Activated T-cell treated with anti-CD3 and anti-CD28 coated beads for 4 hours (primary cell): ENCODE results near the gene OR6A2.
"Not testable (repeated sequence)": the region's sequence is repeated elsewhere in the genome, so short reads cannot be mapped to it uniquely, and the experiment has no call there.

Experiments
- DNase-seq: peaks from one replicate; pipeline ENCODE4 v3.0.0-alpha.2; 2020

The OR6A2 gene

DNA sequence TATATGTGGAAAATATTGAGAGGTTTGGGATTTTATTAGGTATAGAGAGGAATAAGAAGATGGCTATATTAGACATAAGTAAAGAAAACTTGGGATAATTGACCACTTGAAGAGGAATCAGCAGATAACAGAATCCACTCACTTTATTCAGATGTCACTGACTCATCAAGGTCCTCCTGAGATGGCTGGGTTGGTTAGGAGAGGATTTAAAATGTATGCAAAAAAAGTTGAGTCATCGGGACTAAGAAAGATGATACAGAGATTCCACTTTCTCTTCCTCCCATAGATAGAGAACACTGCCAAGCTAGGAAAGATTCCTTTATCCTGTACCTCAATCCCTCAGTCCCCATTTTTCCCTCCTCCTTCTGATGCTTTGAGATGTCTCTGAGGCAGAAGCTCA is at the start of gene OR6A2:
TSS of gene OR6A2 (minus strand) at position 288 of the 400 bp plus-strand sequence. CDS start 3,981 bp downstream, outside the sequence.
- DNase-seq: no peak

DNA sequence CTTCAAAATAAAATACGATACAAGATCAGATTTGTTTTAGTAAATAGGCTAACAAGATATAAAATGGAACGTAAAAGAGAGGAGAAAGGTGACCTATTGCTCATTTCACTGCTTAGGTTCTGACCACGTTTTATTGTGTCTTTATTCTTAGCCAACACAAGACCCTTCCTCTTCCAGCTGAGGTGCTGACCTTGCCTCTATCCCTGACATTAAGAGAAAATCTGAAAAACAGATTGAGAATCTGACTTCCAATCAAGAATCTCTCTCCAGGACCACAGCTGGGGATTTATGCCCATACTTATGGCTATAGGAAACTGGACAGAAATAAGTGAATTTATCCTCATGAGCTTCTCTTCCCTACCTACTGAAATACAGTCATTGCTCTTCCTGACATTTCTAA is 45.9 kb upstream of the OR6A2 start, which contains the start of gene OR10A5:
TSS of gene OR10A5 (plus strand) at position 301 of the 400 bp plus-strand sequence. CDS start at position 301, 0 bp downstream.
- no peak for DNase-seq

GRCh38 chr11:6844356-6844755 is 44.9 kb upstream of the OR6A2 start:
- DNase-seq: no peak

DNA sequence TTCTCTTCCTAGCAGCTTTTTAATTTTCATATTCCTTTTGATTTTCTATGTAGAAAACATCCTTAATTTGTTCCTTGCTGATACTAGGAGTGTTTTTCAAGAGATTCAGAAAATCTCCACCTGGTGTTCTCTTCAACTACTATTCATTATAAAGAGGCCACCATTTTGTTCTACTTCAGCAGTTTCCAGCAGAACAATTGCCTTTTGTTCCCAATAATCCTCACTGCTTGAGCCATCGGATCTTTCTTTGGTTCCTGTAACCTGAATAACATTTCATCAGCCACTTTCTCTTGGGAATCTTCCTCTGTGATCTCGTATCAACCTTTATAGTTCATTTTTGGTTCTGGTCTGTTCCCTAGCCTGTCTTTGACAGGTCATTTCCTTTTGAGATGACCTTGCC is 44.2 kb upstream of the OR6A2 start:
- DNase-seq: no peak

DNA sequence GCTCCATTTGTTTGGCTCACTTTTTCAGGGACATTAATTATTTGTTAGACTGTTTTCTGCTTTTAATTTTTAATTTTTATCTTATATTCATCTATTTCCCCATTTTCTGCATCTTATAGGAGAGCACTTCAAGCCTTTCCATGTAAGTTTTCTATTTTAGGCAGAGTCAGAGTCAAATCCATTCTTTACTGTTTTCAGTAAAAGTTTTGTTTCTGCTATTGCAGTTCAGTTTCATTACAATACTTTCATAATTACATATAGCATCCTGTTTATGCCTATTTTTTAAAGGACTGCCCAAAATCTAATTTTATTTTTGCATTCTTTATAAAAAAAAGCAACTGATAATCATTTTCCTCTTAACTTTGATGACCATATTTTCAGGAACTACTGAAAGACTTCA is 42.2 kb upstream of the OR6A2 start:
- no peak for DNase-seq

GRCh38 chr11:6834021-6834420 is 34.5 kb upstream of the OR6A2 start:
- no peak for DNase-seq

DNA sequence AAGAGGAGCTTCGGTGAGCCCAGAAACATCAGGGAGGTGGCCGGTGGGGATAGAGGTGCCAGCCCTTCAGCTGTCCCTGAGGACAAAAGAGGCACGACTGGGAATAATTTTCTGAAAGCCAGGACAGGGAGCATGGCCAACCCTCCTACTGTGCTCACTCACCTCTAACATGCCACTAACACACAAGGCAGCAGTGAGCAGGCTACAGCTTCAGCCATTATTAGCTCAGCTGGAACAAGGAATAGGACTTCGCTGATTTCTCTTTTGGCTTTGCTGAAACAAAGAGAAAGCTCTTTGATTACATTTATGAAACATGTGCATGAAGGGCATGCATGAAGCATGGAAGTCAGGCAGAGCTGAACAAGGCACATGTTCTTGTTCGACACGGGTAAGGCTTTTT is 33.9 kb upstream of the OR6A2 start:
- DNase-seq: no peak

DNA sequence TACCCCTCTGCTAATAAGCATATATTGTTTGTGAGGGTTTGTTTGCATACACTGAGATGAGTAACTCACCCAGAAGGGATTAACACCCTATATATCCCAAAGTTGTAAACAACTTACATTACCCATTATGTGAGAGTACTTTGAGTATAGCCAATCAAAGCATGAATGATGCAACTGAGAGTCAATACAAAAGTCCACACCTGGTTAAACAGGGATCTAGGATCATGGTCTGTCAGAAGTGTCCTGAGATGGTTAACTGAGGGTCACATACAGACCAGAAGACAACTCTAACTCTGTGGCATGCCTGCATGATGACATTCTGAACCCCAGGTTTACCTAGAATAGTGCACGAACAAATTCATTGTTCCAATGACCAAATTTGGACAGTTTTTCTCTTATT is 28.6 kb upstream of the OR6A2 start:
- no peak for DNase-seq

- DNase-seq: no peak
Observed at GRCh38 chr11:6825231-6825744, 25.8 kb upstream of the OR6A2 start.

DNA sequence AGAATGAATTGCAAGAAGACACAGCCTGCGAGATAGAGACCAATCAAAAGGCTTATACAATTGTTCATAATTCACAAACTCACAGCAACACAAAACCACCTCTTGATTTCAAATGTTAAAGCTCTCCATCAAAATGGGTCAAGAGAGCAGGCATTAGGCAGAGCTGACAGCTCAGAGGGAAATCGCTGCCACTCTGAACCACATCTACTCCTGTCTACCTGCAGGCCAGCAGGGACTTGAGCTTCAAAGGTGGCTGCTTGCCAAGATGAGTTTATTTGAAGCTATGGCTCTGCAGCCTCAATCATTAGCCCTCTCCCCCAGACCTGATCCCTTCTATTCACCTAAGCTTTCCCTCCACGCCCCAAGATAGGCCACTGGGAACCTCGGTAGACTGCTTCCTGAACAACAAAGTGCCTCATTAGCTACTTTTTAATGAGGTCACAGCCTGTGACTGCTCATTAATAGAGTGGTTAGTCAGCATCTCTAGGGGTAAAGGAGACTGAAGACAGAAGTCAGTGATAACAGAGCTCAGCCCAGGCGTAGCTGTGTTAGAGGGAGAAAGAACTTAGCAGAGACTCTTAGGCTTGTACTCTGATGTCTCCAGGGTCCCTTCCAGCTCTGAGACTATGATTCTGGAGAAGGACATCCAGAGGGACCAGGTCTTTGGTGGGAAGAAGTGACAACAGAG is 24.8 kb upstream of the OR6A2 start:
- DNase-seq: no peak

DNA sequence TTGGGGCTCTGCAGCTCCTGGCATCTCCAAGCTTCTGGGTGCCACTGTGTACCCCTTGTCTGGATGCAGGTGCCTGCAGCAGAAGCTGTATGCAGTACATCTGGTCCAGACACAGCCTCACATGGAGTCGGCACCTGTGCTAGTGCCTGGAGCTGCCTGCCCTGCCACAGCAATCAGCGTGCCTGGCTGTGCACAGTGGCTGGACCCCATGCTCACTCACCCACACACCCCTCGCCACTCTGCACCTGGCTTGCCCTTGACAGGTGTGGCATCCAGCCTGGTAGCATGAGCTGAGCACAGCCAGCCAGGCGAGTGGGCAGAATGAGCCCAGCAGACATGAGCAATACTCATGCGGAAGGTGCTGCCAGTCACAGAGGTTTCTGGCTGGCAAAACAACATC is 19.5 kb upstream of the OR6A2 start:
- DNase-seq: no peak

DNA sequence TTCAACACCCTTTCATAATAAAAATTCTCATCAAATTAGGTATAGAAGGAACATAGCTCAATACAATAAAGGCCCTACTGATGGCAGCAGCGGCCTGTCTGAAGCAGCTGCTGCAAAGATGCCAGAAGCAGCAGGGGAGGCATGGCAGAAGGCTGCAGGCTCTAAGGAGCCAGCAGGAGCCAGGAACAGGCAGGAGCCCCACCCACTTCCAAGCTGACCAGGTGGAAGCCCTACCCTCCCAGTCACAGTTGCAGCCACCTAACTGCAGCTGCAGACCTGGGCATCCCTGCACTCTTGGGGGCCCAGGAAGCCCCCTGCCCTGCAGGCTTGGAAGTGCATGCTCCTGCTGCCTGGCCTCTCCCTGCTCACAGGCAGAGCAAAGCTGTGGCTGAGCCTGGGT is 18.2 kb upstream of the OR6A2 start:
- no peak for DNase-seq

GRCh38 chr11:6813656-6814055 is 14.2 kb upstream of the OR6A2 start:
- no peak for DNase-seq

DNA sequence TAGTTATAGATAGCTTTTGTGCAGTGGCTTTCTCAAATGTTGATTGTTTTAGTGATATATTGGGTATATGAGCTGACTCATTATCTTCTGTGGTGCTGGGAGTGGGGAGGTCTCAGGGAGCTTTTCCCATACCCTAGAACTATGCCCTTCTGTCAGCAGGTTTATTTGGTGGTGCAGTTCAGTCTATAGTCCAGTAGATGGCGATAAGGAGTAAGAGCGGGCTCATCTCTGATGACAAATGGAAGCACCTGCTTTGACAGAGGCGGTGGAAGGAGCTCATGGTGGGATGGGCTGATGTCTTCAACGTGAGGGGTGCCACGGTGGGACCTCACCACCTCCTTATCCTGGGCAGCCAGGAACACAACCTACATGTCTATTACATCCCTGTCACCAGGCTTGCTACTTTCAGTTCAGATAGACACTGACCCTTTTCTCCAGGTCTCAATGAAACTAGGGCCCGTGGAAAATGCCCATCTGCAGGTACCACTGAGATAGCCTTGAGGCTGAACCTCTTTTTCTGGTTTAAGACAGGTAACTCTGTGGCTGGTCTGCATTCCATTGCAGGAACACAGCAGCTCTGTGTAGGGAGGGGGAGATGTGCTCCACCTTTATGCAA is 13.0 kb upstream of the OR6A2 start:
- peak; percentile 17 for DNase-seq

DNA sequence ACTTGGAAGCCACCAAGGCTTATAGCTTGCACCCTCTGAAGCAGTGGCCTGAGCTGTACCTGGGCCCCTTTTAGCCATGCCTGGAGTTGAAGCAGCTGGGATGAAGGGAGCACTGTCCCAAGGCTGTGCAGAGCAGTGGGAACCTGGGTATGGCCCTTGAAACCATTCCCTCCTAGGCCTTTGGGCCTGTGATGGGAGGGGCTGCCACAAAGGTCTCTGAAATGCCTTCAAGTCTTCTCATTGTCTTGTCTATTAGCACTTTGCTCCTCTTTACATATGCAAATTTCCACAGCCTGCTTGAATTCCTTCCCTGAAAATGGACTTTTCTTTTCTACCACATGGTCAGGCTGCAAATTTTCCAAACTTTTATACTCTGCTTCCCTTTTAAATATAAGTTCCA is 1.6 kb upstream of the OR6A2 start:
- not testable (repeated sequence) for DNase-seq

DNA sequence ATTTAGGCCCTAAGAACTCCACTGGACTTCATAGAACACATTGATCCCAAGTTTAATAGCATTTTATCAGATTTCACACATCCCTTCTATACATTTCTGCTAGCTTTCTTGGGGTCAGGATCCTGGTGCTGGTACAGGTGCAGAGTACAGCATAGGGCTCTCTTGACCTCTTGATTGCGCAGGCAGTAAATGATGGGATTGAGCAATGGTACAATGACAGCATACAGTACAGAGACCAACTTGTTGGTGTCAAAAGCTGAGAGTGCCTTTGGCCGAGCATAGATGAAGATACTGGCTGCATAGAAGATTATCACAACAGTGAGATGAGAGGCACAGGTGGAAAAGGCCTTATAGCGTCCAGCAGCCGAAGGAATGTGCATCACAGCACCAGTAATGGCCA is 4.8 kb downstream of the OR6A2 start:
- no peak for DNase-seq

GRCh38 chr11:6790546-6790945 is 8.9 kb downstream of the OR6A2 start:
- DNase-seq: no peak

DNA sequence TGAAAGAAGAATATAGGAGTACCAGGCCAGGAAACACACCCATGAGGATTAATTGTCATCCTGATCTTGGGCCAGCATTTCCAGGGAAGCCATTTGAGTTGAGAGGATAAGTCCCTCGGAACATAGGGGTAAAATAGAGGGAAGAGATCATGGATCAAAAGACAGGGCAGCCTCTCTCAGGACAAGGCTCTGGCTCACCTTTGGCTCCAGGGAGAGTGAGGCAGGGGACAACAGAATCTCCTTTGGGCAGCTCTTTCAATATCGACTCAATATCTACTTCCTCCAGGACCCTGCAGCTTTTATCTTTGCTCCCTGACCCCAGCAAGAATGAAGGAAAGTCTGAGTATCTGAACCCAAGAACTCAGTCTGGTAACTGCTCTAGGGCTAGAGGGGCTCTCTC is 16.8 kb downstream of the OR6A2 start, which contains the start of gene OR2AG1:
TSS of gene OR2AG1 (plus strand) at position 301 of the 400 bp plus-strand sequence. CDS start 2,018 bp downstream, outside the sequence.
- DNase-seq: no peak

DNA sequence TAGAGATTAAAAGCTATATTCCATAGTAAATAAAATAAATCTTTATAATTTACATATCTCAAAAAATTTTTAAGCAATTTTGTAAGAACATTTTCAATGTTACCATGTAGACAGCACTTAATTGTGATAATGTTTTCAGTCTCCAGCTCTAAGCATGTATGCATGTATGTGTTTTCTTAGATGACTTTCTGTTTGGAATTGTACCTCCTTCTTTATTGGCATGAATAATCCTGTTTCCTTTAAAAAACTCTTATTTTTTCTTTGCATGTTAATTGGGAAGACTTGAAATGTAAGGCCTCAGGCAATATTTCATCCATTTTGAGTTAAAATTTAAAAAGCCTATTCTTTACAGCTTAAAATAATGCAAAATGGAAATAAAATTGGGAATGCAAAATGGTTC is 18.7 kb downstream of the OR6A2 start:
- DNase-seq: no peak

GRCh38 chr11:6778518-6778917 is 21.0 kb downstream of the OR6A2 start:
- no peak for DNase-seq

GRCh38 chr11:6771926-6772893 is 27.3 kb downstream of the OR6A2 start, which contains the start of gene OR2AG2:
Gene OR2AG2, minus strand, starts transcription at chr11:6771976. Its CDS starts 3,019 bp downstream, at chr11:6768957.
- DNase-seq: no peak

DNA sequence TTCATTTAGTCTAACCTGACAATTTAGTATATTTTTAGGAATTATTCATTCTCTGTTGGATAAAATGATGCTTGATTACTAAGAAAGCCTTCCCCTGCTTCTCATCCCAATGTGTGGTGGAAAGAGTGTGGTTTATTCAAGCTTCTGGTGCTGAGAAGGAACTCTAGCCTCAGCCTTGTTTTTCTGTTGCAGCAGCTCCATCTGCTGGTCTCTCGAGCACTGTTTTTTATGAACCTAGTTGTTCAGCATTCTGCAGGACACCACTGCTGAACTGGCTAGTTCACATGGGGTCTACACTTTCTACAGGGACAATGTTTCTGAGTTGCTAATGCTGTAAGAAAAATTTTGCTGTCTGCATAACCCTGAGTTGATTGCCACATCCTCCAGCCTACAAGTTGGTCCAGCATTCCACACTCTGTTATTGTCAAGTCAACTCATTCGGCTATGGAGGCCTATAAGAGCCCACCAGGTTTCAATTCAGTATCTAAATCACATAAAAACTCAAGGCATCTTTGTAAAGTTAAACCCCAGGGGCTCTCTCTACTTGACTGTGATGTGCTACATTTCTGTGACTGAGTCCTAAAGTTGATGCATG is 42.0 kb downstream of the OR6A2 start:
- peak; percentile 54 for DNase-seq

DNA sequence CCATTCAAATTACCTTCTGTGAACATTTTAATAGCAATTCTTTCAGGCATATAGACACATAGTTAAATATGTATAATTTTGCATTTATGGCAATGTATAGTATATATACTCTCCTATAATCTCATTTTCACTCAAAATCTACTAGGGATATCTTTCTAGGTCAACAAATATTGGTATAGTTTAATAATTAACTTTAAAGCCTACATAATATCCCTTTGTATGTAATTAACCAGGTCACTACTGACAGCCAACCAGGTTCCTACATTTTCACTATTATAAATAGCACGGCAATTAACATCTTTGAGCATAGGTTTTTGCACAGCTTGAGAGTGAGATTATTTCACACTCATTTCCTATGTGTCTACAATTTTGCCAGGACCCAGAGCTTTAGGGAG is 43.5 kb downstream of the OR6A2 start:
- DNase-seq: no peak
